Mammary epithelial cell (primary cell): ENCODE data around the gene UVRAG.

Experiments
- EZH2 ChIP-seq: IDR thresholded peaks from 2 replicates; pipeline ENCODE4 v1.6.1; 2012; ENCODE audit warnings: low read length, inconsistent platforms, borderline replicate concordance
- TF ChIP-seq, protein P1 (sequence below), 2 donors: IDR thresholded peaks in 1 of 2; conservative IDR thresholded peaks in 1 of 2; 2 replicates each; pipeline ENCODE4 v1.5.1; 2011 to 2012; ENCODE audit warnings: inconsistent platforms in 2 of 2, low read length in 2 of 2, mild to moderate bottlenecking in 2 of 2, control low read depth in 1 of 2, low read depth in 1 of 2; ENCODE audit not compliant: insufficient read depth in 1 of 2; ENCODE audit errors: extremely low read depth in 1 of 2

GRCh38 chr11:75918331-75918730 lies 103.3 kb downstream of the UVRAG start:
- TF ChIP-seq, protein P1, sequence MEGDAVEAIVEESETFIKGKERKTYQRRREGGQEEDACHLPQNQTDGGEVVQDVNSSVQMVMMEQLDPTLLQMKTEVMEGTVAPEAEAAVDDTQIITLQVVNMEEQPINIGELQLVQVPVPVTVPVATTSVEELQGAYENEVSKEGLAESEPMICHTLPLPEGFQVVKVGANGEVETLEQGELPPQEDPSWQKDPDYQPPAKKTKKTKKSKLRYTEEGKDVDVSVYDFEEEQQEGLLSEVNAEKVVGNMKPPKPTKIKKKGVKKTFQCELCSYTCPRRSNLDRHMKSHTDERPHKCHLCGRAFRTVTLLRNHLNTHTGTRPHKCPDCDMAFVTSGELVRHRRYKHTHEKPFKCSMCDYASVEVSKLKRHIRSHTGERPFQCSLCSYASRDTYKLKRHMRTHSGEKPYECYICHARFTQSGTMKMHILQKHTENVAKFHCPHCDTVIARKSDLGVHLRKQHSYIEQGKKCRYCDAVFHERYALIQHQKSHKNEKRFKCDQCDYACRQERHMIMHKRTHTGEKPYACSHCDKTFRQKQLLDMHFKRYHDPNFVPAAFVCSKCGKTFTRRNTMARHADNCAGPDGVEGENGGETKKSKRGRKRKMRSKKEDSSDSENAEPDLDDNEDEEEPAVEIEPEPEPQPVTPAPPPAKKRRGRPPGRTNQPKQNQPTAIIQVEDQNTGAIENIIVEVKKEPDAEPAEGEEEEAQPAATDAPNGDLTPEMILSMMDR (conservative IDR thresholded peaks at IDR 0.05 in 1 of 2, IDR thresholded peaks at IDR 0.05 in 1 of 2; ENCODE audit: extremely low read depth in 1 of 2, insufficient read depth in 1 of 2, low read depth in 1 of 2, low read length in 2 of 2): no peak
- no peak for TF ChIP-seq EZH2
